H9 (cell line): ENCODE results near the gene FCRL2. TPM values are rescaled to one million over a fixed set of nuclear protein-coding genes. Genes with fewer than 3 reads are reported as not detected.

ENCODE experiments used
- DNase-seq: peaks from one replicate; pipeline ENCODE4 v3.0.0-alpha.2; 2017
- H2AFZ ChIP-seq: one replicate; pipeline ENCODE4 v1.6.1; 2013; ENCODE audit warnings: mild to moderate bottlenecking, low read length, control low read depth, moderate library complexity
- H2AK5ac ChIP-seq: 2 replicates; pipeline ENCODE4 v1.6.1; 2013; ENCODE audit warnings: low read length, control low read depth, mixed read lengths; ENCODE audit not compliant: insufficient read length
- H2BK120ac ChIP-seq: one replicate; pipeline ENCODE4 v1.6.1; 2013; ENCODE audit warnings: low read depth, mild to moderate bottlenecking, low read length, control low read depth, inconsistent platforms; ENCODE audit not compliant: poor library complexity, severe bottlenecking
- H2BK12ac ChIP-seq: 2 replicates; pipeline ENCODE4 v1.6.1; 2013; ENCODE audit warnings: low read length, control low read depth, mixed read lengths, low read depth; ENCODE audit not compliant: insufficient read length
- H2BK15ac ChIP-seq: 2 replicates; pipeline ENCODE4 v1.6.1; 2013; ENCODE audit warnings: low read depth, low read length, control low read depth
- H2BK20ac ChIP-seq: one replicate; pipeline ENCODE4 v1.6.1; 2013; ENCODE audit warnings: low read depth, mild to moderate bottlenecking, low read length, control low read depth, inconsistent platforms; ENCODE audit not compliant: poor library complexity, severe bottlenecking
- H2BK5ac ChIP-seq: 2 replicates; pipeline ENCODE4 v1.6.1; 2013; ENCODE audit warnings: low read length, control low read depth, mixed read lengths; ENCODE audit not compliant: insufficient read length
- H3K14ac ChIP-seq: 2 replicates; pipeline ENCODE4 v1.6.1; 2013; ENCODE audit warnings: low read length, control low read depth; ENCODE audit not compliant: insufficient read depth
- H3K18ac ChIP-seq: 2 replicates; pipeline ENCODE4 v1.6.1; 2013; ENCODE audit warnings: low read depth, mild to moderate bottlenecking, mixed read lengths, low read length, control low read depth; ENCODE audit not compliant: insufficient read length
- H3K23ac ChIP-seq: 2 replicates; pipeline ENCODE4 v1.6.1; 2013; ENCODE audit warnings: low read length, control low read depth, mixed read lengths, low read depth; ENCODE audit not compliant: insufficient read length
- H3K23me2 ChIP-seq: 2 replicates; pipeline ENCODE4 v1.6.1; 2013; ENCODE audit warnings: low read depth, mild to moderate bottlenecking, mixed read lengths, low read length, control low read depth; ENCODE audit not compliant: insufficient read length, poor library complexity, severe bottlenecking
- H3K27ac ChIP-seq: 2 replicates; pipeline ENCODE4 v1.5.1; 2013; ENCODE audit warnings: low read length, control low read depth, mixed read lengths, low read depth; ENCODE audit not compliant: insufficient read length
- H3K27me3 ChIP-seq: 2 replicates; pipeline ENCODE4 v1.6.1; 2013; ENCODE audit warnings: low read length, control low read depth, inconsistent platforms; ENCODE audit not compliant: insufficient read depth
- H3K4ac ChIP-seq: 2 replicates; pipeline ENCODE4 v1.6.1; 2013; ENCODE audit warnings: low read depth, mild to moderate bottlenecking, control low read depth, inconsistent platforms, low read length, moderate library complexity
- H3K4me1 ChIP-seq: 2 replicates; pipeline ENCODE4 v1.6.1; 2013; ENCODE audit warnings: low read length, control low read depth, inconsistent platforms; ENCODE audit not compliant: insufficient read depth
- H3K4me2 ChIP-seq: 2 replicates; pipeline ENCODE4 v1.6.1; 2013; ENCODE audit warnings: low read length, control low read depth, mixed read lengths; ENCODE audit not compliant: insufficient read length, insufficient read depth
- H3K56ac ChIP-seq: 2 replicates; pipeline ENCODE4 v1.6.1; 2013; ENCODE audit warnings: low read depth, mild to moderate bottlenecking, mixed read lengths, low read length, control low read depth; ENCODE audit not compliant: insufficient read length
- H3K79me1 ChIP-seq: 2 replicates; pipeline ENCODE4 v1.6.1; 2013; ENCODE audit warnings: low read depth, mild to moderate bottlenecking, moderate library complexity, low read length, control low read depth, inconsistent platforms; ENCODE audit not compliant: insufficient read depth, poor library complexity, severe bottlenecking
- H3K79me2 ChIP-seq: 2 replicates; pipeline ENCODE4 v1.6.1; 2013; ENCODE audit warnings: low read length, control low read depth, inconsistent platforms; ENCODE audit not compliant: insufficient read depth
- H3K9ac ChIP-seq: 2 replicates; pipeline ENCODE4 v1.6.1; 2013; ENCODE audit warnings: low read length, control low read depth, mixed read lengths; ENCODE audit not compliant: insufficient read length; ENCODE audit errors: extremely low read depth
- H3K9me3 ChIP-seq: one replicate; pipeline ENCODE4 v1.6.1; 2013; ENCODE audit warnings: low read depth, low read length, inconsistent platforms; ENCODE audit not compliant: control insufficient read depth
- H3T11ph ChIP-seq: one replicate; pipeline ENCODE4 v1.6.1; 2013; ENCODE audit warnings: mild to moderate bottlenecking, low read length, control low read depth, inconsistent platforms
- H4K20me1 ChIP-seq: one replicate; pipeline ENCODE4 v1.6.1; 2013; ENCODE audit not compliant: control insufficient read depth, insufficient read length, insufficient read depth
- H4K5ac ChIP-seq: 2 replicates; pipeline ENCODE4 v1.6.1; 2013; ENCODE audit warnings: low read depth, mild to moderate bottlenecking, mixed read lengths, low read length, control low read depth; ENCODE audit not compliant: insufficient read length
- H4K8ac ChIP-seq: replicated peaks from 2 replicates; pipeline ENCODE4 v1.6.1; 2013; ENCODE audit warnings: low read length, control low read depth, mixed read lengths, low read depth; ENCODE audit not compliant: insufficient read length
- H4K91ac ChIP-seq: 2 replicates; pipeline ENCODE4 v1.6.1; 2013; ENCODE audit warnings: low read depth, mild to moderate bottlenecking, moderate library complexity, mixed read lengths, low read length, control low read depth; ENCODE audit not compliant: insufficient read length
- H3K27ac Mint-ChIP-seq, 3 experiments: 2 replicates in 2 of 3; 3 replicates in 1 of 3; pipeline ENCODE4 v1.8.0; 2020 to 2021; ENCODE audit warnings: mixed read lengths in 3 of 3, mild to moderate bottlenecking in 1 of 3, moderate library complexity in 1 of 3
- H3K27me3 Mint-ChIP-seq: 2 replicates; pipeline ENCODE4 v1.8.0; 2021; ENCODE audit warnings: low read depth, mild to moderate bottlenecking, moderate library complexity, mixed read lengths
- H3K36me3 Mint-ChIP-seq, 3 experiments: 2 replicates in 2 of 3; 3 replicates in 1 of 3; pipeline ENCODE4 v1.8.0; 2020 to 2021; ENCODE audit warnings: low read depth in 3 of 3, mixed read lengths in 3 of 3; ENCODE audit not compliant: insufficient read depth in 1 of 3
- H3K4me1 Mint-ChIP-seq, 2 experiments: 2 replicates each; pipeline ENCODE4 v1.8.0; 2020; ENCODE audit warnings: mixed read lengths in 2 of 2
- H3K4me3 Mint-ChIP-seq, 2 experiments: 2 replicates in 1 of 2; 3 replicates in 1 of 2; pipeline ENCODE4 v1.8.0; 2020 to 2021; ENCODE audit warnings: mild to moderate bottlenecking in 2 of 2, mixed read lengths in 2 of 2, moderate library complexity in 1 of 2
- H3K9me3 Mint-ChIP-seq, 2 experiments: 2 replicates in 1 of 2; 3 replicates in 1 of 2; pipeline ENCODE4 v1.8.0; 2020; ENCODE audit warnings: mild to moderate bottlenecking in 2 of 2, mixed read lengths in 2 of 2, moderate library complexity in 1 of 2
- WGBS: extraction: QIAGEN DNeasy Blood & Tissue Kit; methylation state at CpG from one replicate; pipeline ENCODE4 v1.1.7; 2013; ENCODE audit warnings: missing lambda C conversion rate, low lambda C conversion rate, mixed read lengths; ENCODE audit not compliant: insufficient read length; ENCODE audit errors: extremely low coverage; 5-methylcytosine and 5-hydroxymethylcytosine counted together
- total RNA-seq: library from RNA; stranded (reverse); gene quantifications from 2 replicates; pipeline ENCODE4 v1.2.1, GENCODE V29; 2021
- TF ChIP-seq, protein P1 (sequence below): fragments of 200-600 bp; sonication (generic); conservative IDR thresholded peaks from 3 replicates; pipeline ENCODE4 v1.8.0; 2021; ENCODE audit warnings: antibody characterized with exemption, mild to moderate bottlenecking

Gene FCRL2
- total RNA-seq, 1 experiment from 2014 or later, result not detected

DNA sequence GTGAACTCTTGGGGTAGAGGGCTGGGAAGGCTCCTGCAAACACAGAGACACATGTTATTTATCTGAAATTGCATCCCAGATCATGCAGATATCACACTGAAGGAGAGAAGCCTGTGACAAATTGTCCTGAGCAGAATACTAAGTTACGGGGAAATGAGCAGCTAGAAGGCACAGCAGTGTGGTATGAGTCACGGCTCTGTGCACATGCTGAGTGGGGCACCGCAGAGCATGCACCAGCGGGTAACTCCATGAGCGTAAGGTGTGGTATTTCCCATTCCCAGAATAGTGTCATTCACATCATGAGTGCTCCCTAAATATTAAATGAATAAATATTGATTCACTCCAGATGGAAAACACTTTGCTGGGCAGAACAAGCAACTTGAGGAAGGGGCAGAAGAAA lies 21.3 kb upstream of the FCRL2 start:
- Mint-ChIP-seq H3K4me3 (no peak overlapping the region), H3K36me3 (peaks cover 0 to 3% (median 0%) of the 10 kb centered on the region in 3 experiments; a peak in 2 of 7 replicates), H3K4me1 (no peaks in the 10 kb centered on the region), H3K27me3 (peaks cover 1% of the 10 kb centered on the region), H3K27ac (no peak overlapping the region), H3K9me3 (peaks cover 9 to 11% of the 10 kb centered on the region in 2 experiments)
- TF ChIP-seq, protein P1, sequence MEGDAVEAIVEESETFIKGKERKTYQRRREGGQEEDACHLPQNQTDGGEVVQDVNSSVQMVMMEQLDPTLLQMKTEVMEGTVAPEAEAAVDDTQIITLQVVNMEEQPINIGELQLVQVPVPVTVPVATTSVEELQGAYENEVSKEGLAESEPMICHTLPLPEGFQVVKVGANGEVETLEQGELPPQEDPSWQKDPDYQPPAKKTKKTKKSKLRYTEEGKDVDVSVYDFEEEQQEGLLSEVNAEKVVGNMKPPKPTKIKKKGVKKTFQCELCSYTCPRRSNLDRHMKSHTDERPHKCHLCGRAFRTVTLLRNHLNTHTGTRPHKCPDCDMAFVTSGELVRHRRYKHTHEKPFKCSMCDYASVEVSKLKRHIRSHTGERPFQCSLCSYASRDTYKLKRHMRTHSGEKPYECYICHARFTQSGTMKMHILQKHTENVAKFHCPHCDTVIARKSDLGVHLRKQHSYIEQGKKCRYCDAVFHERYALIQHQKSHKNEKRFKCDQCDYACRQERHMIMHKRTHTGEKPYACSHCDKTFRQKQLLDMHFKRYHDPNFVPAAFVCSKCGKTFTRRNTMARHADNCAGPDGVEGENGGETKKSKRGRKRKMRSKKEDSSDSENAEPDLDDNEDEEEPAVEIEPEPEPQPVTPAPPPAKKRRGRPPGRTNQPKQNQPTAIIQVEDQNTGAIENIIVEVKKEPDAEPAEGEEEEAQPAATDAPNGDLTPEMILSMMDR, result no peak
- Histone ChIP-seq H4K5ac (no peak overlapping the region), H2BK15ac (no peak overlapping the region), H3K4ac (no peak overlapping the region), H3K4me1 (no peaks in the 10 kb centered on the region), H3K23ac (no peak overlapping the region), H2BK20ac (no peak overlapping the region), H3K4me2 (no peak overlapping the region), H4K8ac (no peak overlapping the region), H2BK5ac (no peak overlapping the region), H3K27ac (no peak overlapping the region), H3K14ac (no peak overlapping the region), H3K23me2 (no peaks in the 10 kb centered on the region), H3K56ac (no peak overlapping the region), H2BK120ac (no peak overlapping the region), H2AK5ac (no peak overlapping the region), H4K91ac (no peak overlapping the region), H4K20me1 (no peaks in the 10 kb centered on the region), H3K27me3 (no peaks in the 10 kb centered on the region), H3K18ac (no peak overlapping the region), H2AFZ (no peak overlapping the region), H3K9me3 (no peaks in the 10 kb centered on the region), H3K79me2 (no peaks in the 10 kb centered on the region), H3T11ph (no peak overlapping the region), H3K9ac (no peak overlapping the region), H3K79me1 (no peaks in the 10 kb centered on the region), H2BK12ac (no peak overlapping the region)
- no CpG with 5 or more reads among the region's 5 CpGs for WGBS
- DNase-seq, result no peak
